ENCODE data around the gene MEP1B. TPM values are rescaled to one million over a fixed set of nuclear protein-coding genes. Genes with fewer than 3 reads are reported as not detected.

Gene MEP1B
- total and polyA plus RNA-seq, 2 experiments from 2014 or later, result not detected

DNA sequence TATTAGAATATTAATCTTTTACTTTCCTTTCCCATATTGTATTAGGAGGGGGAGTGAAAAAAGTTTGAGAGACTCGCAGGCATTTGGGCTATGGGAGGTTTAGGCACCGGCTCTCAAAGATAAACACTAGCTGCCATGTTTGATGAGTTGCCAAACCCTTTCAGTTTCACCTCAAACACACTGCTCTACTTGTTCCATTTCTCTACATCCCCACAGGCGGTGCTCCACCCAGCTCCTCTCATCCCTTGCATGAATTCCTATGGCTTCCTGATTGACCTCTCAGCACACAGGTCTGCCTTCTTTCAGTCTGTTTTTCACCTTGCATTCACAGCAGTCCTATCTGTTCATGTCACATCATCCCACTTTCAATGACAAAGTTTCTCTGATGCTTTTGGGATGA, 65.7 kb downstream of the MEP1B start (continued):
- TF ChIP-seq CREB1 (CRISPR knock-in tag; IDR thresholded peaks at IDR 0.05; ENCODE audit: low read depth), result no peak
- TF ChIP-seq POLR2AphosphoS5 (IDR thresholded peaks at IDR 0.05; ENCODE audit: low read depth), result no peak
- TF ChIP-seq, protein P1, sequence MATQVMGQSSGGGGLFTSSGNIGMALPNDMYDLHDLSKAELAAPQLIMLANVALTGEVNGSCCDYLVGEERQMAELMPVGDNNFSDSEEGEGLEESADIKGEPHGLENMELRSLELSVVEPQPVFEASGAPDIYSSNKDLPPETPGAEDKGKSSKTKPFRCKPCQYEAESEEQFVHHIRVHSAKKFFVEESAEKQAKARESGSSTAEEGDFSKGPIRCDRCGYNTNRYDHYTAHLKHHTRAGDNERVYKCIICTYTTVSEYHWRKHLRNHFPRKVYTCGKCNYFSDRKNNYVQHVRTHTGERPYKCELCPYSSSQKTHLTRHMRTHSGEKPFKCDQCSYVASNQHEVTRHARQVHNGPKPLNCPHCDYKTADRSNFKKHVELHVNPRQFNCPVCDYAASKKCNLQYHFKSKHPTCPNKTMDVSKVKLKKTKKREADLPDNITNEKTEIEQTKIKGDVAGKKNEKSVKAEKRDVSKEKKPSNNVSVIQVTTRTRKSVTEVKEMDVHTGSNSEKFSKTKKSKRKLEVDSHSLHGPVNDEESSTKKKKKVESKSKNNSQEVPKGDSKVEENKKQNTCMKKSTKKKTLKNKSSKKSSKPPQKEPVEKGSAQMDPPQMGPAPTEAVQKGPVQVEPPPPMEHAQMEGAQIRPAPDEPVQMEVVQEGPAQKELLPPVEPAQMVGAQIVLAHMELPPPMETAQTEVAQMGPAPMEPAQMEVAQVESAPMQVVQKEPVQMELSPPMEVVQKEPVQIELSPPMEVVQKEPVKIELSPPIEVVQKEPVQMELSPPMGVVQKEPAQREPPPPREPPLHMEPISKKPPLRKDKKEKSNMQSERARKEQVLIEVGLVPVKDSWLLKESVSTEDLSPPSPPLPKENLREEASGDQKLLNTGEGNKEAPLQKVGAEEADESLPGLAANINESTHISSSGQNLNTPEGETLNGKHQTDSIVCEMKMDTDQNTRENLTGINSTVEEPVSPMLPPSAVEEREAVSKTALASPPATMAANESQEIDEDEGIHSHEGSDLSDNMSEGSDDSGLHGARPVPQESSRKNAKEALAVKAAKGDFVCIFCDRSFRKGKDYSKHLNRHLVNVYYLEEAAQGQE (IDR thresholded peaks at IDR 0.05; ENCODE audit: unreplicated experiment), result no peak

DNA sequence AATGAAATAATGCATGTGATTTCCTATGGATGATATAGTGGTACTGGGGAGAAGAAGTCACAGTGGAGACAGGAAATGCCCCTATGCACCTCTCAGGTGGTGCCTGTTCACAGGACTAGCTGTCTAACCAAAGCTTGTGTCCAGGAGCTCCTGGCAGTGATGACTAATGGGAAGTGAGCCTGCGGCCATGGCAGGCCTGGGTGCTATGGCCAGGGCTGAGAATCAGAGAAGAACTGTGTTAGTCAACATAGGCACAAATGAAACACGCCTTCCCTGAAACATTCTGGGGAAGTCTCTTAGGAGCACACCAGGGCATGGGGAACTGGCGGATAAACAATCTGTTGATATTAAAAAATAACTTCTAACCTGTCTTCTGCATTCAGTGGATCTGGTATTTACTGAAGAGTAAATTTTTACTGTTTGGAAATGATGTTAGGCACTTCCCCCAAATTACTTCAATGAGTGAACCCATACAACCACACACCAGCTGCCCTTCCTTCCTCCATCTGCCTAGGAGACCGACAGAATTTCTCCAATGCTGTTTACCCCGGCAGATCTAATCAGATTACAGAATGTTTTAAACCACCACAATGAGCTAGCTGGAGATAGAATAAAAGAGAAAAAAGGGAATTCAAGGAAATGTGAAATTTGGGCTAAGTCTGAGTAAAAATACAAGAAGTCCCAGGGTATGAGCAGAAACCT, 67.4 kb downstream of the MEP1B start:
- peaks cover 3% of the 10 kb centered on the region; the same call in 1 of the 2 replicates for H3K4me1 ChIP-seq (ENCODE audit: insufficient read depth)
- no peaks in the 10 kb centered on the region for H3K79me2 ChIP-seq (replicated peaks; ENCODE audit: insufficient read depth)
- DNase-seq (ENCODE audit: low spot score) (no peak), ATAC-seq (no peak)
- H2AFZ ChIP-seq, result no peak overlapping the region
- peaks cover 20% of the 10 kb centered on the region for H3K9me2 ChIP-seq (ENCODE audit: insufficient read depth)
- no peaks in the 10 kb centered on the region; the same call in 2 of the 3 replicates for H3K36me3 Mint-ChIP-seq (ENCODE audit: low read depth)
- H3K4me1 Mint-ChIP-seq, result peaks cover 7% of the 10 kb centered on the region
- no peaks in the 10 kb centered on the region for H3F3A ChIP-seq (replicated peaks; ENCODE audit: low read depth)
- H3K27ac Mint-ChIP-seq, result no peak overlapping the region
- H3K4me3 ChIP-seq, result no peak overlapping the region
- H4K20me1 ChIP-seq (replicated peaks; ENCODE audit: insufficient read depth), result no peaks in the 10 kb centered on the region
- no peaks in the 10 kb centered on the region for H3K9me3 Mint-ChIP-seq
- no peak overlapping the region for H3K4me3 Mint-ChIP-seq
- H3K4me2 ChIP-seq, result no peak overlapping the region
- no peaks in the 10 kb centered on the region for H3K27me3 Mint-ChIP-seq (ENCODE audit: insufficient read depth, low read depth, poor library complexity)
- H3K27ac ChIP-seq (ENCODE audit: low read depth), result no peak overlapping the region
- no peaks in the 10 kb centered on the region for H3K36me3 ChIP-seq (ENCODE audit: insufficient read depth)
- H3K27me3 ChIP-seq (ENCODE audit: insufficient read depth), result no peaks in the 10 kb centered on the region
- TF ChIP-seq EZH2phosphoT487 (IDR thresholded peaks at IDR 0.05; ENCODE audit: unreplicated experiment), result no peak
- TF ChIP-seq, protein P1 (IDR thresholded peaks at IDR 0.05; ENCODE audit: unreplicated experiment), result no peak
- no peak for TF ChIP-seq EZH2 (IDR thresholded peaks at IDR 0.05; ENCODE audit: low read depth, unreplicated experiment)
- TF ChIP-seq, protein P2, sequence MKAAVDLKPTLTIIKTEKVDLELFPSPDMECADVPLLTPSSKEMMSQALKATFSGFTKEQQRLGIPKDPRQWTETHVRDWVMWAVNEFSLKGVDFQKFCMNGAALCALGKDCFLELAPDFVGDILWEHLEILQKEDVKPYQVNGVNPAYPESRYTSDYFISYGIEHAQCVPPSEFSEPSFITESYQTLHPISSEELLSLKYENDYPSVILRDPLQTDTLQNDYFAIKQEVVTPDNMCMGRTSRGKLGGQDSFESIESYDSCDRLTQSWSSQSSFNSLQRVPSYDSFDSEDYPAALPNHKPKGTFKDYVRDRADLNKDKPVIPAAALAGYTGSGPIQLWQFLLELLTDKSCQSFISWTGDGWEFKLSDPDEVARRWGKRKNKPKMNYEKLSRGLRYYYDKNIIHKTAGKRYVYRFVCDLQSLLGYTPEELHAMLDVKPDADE (IDR thresholded peaks at IDR 0.05), result no peak
- no peak for TF ChIP-seq ZNF114 (CRISPR knock-in tag; IDR thresholded peaks at IDR 0.05)
- TF ChIP-seq, protein P3, sequence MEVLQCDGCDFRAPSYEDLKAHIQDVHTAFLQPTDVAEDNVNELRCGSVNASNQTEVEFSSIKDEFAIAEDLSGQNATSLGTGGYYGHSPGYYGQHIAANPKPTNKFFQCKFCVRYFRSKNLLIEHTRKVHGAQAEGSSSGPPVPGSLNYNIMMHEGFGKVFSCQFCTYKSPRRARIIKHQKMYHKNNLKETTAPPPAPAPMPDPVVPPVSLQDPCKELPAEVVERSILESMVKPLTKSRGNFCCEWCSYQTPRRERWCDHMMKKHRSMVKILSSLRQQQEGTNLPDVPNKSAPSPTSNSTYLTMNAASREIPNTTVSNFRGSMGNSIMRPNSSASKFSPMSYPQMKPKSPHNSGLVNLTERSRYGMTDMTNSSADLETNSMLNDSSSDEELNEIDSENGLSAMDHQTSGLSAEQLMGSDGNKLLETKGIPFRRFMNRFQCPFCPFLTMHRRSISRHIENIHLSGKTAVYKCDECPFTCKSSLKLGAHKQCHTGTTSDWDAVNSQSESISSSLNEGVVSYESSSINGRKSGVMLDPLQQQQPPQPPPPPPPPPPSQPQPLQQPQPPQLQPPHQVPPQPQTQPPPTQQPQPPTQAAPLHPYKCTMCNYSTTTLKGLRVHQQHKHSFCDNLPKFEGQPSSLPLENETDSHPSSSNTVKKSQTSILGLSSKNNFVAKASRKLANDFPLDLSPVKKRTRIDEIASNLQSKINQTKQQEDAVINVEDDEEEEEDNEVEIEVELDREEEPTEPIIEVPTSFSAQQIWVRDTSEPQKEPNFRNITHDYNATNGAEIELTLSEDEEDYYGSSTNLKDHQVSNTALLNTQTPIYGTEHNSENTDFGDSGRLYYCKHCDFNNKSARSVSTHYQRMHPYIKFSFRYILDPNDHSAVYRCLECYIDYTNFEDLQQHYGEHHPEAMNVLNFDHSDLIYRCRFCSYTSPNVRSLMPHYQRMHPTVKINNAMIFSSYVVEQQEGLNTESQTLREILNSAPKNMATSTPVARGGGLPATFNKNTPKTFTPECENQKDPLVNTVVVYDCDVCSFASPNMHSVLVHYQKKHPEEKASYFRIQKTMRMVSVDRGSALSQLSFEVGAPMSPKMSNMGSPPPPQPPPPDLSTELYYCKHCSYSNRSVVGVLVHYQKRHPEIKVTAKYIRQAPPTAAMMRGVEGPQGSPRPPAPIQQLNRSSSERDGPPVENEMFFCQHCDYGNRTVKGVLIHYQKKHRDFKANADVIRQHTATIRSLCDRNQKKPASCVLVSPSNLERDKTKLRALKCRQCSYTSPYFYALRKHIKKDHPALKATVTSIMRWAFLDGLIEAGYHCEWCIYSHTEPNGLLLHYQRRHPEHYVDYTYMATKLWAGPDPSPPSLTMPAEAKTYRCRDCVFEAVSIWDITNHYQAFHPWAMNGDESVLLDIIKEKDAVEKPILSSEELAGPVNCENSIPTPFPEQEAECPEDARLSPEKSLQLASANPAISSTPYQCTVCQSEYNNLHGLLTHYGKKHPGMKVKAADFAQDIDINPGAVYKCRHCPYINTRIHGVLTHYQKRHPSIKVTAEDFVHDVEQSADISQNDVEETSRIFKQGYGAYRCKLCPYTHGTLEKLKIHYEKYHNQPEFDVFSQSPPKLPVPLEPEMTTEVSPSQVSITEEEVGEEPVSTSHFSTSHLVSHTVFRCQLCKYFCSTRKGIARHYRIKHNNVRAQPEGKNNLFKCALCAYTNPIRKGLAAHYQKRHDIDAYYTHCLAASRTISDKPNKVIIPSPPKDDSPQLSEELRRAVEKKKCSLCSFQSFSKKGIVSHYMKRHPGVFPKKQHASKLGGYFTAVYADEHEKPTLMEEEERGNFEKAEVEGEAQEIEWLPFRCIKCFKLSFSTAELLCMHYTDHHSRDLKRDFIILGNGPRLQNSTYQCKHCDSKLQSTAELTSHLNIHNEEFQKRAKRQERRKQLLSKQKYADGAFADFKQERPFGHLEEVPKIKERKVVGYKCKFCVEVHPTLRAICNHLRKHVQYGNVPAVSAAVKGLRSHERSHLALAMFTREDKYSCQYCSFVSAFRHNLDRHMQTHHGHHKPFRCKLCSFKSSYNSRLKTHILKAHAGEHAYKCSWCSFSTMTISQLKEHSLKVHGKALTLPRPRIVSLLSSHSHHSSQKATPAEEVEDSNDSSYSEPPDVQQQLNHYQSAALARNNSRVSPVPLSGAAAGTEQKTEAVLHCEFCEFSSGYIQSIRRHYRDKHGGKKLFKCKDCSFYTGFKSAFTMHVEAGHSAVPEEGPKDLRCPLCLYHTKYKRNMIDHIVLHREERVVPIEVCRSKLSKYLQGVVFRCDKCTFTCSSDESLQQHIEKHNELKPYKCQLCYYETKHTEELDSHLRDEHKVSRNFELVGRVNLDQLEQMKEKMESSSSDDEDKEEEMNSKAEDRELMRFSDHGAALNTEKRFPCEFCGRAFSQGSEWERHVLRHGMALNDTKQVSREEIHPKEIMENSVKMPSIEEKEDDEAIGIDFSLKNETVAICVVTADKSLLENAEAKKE (CRISPR knock-in tag; IDR thresholded peaks at IDR 0.05), result no peak
- TF ChIP-seq JUNB (IDR thresholded peaks at IDR 0.05; ENCODE audit: unreplicated experiment), result no peak
- TF ChIP-seq STAT1 (IDR thresholded peaks at IDR 0.05; ENCODE audit: unreplicated experiment), result no peak
- no peak for TF ChIP-seq CREB1 (CRISPR knock-in tag; IDR thresholded peaks at IDR 0.05; ENCODE audit: low read depth)

All from GM23338 (cell line).